ENCODE results near the gene NAA80.
"Not testable (repeated sequence)": the region's sequence is repeated elsewhere in the genome, so short reads cannot be mapped to it uniquely, and the experiment has no call there.

Gene NAA80

DNA sequence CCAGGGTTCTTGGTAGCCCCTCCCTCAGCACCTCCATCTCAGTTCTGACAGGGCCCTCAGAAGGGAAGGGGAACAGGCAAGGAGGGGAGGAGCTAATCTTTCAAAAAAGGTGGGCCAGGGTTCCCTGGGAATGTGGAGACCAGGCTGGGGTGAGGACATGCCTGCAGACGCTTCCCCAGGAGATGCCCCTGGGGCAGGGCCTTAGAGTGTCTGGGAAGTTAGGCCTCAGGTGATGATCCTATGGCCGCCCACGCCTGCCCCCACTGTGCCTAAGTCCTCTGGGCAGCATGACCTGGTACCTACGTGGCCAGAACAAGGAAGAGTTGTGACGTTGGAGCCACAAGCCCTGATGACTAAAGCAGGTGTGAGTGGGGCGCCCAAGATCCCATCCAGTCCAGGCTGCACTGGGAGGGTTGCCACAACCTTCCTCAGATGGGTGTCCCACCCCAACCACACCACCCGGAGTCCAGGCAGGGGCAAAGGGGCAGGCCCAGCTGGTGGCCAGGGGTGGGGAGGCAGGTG is 34.2 kb downstream of the NAA80 start:
- Histone ChIP-seq H3K4me2 (ENCODE audit: low read length) (no peak overlapping the region), H3K27me3 (ENCODE audit: low read depth, low read length) (peaks cover 26% of the 10 kb centered on the region), H3K9me3 (ENCODE audit: insufficient read depth, low read length) (no peaks in the 10 kb centered on the region), H3K36me3 (replicated peaks; ENCODE audit: low read depth, low read length) (no peaks in the 10 kb centered on the region), H3K27ac (ENCODE audit: low read length) (no peak overlapping the region), H2AFZ (ENCODE audit: low read depth, low read length) (no peak overlapping the region), H4K20me1 (ENCODE audit: insufficient read depth, low read length) (no peaks in the 10 kb centered on the region), H3K4me1 (ENCODE audit: low read length) (peaks cover 10% of the 10 kb centered on the region), H3K79me2 (ENCODE audit: low read length) (no peaks in the 10 kb centered on the region), H3K4me3 (ENCODE audit: low read length) (no peak overlapping the region), H3K9ac (ENCODE audit: low read length) (no peak overlapping the region)
- TF ChIP-seq, protein P1, sequence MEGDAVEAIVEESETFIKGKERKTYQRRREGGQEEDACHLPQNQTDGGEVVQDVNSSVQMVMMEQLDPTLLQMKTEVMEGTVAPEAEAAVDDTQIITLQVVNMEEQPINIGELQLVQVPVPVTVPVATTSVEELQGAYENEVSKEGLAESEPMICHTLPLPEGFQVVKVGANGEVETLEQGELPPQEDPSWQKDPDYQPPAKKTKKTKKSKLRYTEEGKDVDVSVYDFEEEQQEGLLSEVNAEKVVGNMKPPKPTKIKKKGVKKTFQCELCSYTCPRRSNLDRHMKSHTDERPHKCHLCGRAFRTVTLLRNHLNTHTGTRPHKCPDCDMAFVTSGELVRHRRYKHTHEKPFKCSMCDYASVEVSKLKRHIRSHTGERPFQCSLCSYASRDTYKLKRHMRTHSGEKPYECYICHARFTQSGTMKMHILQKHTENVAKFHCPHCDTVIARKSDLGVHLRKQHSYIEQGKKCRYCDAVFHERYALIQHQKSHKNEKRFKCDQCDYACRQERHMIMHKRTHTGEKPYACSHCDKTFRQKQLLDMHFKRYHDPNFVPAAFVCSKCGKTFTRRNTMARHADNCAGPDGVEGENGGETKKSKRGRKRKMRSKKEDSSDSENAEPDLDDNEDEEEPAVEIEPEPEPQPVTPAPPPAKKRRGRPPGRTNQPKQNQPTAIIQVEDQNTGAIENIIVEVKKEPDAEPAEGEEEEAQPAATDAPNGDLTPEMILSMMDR (IDR thresholded peaks at IDR 0.05; ENCODE audit: low read depth, low read length), result no peak
- TF ChIP-seq EZH2phosphoT487 (IDR thresholded peaks at IDR 0.05; ENCODE audit: low read depth), result no peak

GRCh38 chr3:50264383-50264963 is 34.7 kb downstream of the NAA80 start:
- Histone ChIP-seq H3K79me2 (ENCODE audit: low read length) (no peaks in the 10 kb centered on the region), H3K4me3 (ENCODE audit: low read length) (no peak overlapping the region), H3K36me3 (replicated peaks; ENCODE audit: low read depth, low read length) (no peaks in the 10 kb centered on the region), H3K27me3 (ENCODE audit: low read depth, low read length) (peaks cover 26% of the 10 kb centered on the region), H3K9me3 (ENCODE audit: insufficient read depth, low read length) (no peaks in the 10 kb centered on the region), H3K4me1 (ENCODE audit: low read length) (peaks cover 13% of the 10 kb centered on the region), H3K27ac (ENCODE audit: low read length) (no peak overlapping the region), H2AFZ (ENCODE audit: low read depth, low read length) (no peak overlapping the region), H3K9ac (ENCODE audit: low read length) (no peak overlapping the region), H3K4me2 (ENCODE audit: low read length) (no peak overlapping the region), H4K20me1 (ENCODE audit: insufficient read depth, low read length) (no peaks in the 10 kb centered on the region)
- no peak for TF ChIP-seq EZH2phosphoT487 (IDR thresholded peaks at IDR 0.05; ENCODE audit: low read depth)
- TF ChIP-seq, protein P1 (IDR thresholded peaks at IDR 0.05; ENCODE audit: low read depth, low read length), result no peak

DNA sequence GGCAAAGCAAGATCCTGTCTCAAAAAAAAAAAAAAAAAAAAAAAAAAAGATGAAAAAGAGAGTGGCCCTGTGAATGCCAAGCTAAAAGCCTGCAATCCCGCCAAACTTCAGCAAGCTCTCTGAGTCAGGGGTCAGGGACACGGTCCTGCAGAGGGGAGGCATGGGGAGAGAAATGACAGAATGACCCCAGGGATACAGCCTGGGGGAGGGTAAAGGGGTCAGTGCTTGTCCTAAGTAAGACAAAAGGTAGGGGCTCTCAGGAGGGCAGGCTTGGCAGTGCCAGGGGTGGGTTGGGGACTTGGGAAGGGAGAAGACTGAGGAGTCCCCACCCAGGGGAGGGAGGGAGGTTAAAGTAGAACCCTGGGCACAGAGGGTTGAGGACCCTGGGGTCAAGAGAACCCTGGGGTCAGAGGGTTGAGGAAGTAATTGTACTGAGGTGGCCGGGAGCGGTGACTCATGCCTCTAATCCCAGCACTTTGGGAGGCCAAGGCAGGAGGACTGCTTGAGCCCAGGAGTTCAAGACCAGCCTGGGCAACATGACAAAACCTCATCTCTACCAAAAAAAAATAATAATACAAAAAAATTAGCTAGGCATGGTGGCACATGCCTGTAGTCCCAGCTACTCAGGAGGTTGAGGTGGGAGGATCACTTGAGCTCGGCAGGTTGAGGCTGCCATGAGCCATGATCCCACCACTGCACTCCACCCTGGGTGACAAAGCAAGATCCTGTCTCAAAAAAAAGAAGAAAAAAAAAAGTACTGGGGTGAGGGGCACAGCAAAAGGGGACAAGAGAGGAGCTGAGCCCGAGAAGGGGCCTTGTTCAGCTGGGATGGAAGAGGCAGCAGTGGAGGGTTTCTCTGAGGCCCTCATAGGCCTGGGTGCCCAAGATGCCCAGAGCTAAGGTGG is 35.5 kb downstream of the NAA80 start:
- no peak overlapping the region for H3K4me2 ChIP-seq (ENCODE audit: low read length)
- H3K4me3 ChIP-seq (ENCODE audit: low read length), result no peak overlapping the region
- no peaks in the 10 kb centered on the region for H3K9me3 ChIP-seq (ENCODE audit: insufficient read depth, low read length)
- no peak overlapping the region for H3K9ac ChIP-seq (ENCODE audit: low read length)
- peaks cover 5% of the 10 kb centered on the region for H3K36me3 ChIP-seq (replicated peaks; ENCODE audit: low read depth, low read length)
- H4K20me1 ChIP-seq (ENCODE audit: insufficient read depth, low read length), result no peaks in the 10 kb centered on the region
- H3K4me1 ChIP-seq (ENCODE audit: low read length), result peaks cover 13% of the 10 kb centered on the region
- no peak overlapping the region for H2AFZ ChIP-seq (ENCODE audit: low read depth, low read length)
- H3K79me2 ChIP-seq (ENCODE audit: low read length), result no peaks in the 10 kb centered on the region
- TF ChIP-seq EZH2phosphoT487 (IDR thresholded peaks at IDR 0.05; ENCODE audit: low read depth), result no peak
- TF ChIP-seq, protein P1 (IDR thresholded peaks at IDR 0.05; ENCODE audit: low read depth, low read length), result no peak
- peaks cover 25% of the 10 kb centered on the region for H3K27me3 ChIP-seq (ENCODE audit: low read depth, low read length)
- no peak overlapping the region for H3K27ac ChIP-seq (ENCODE audit: low read length)

DNA sequence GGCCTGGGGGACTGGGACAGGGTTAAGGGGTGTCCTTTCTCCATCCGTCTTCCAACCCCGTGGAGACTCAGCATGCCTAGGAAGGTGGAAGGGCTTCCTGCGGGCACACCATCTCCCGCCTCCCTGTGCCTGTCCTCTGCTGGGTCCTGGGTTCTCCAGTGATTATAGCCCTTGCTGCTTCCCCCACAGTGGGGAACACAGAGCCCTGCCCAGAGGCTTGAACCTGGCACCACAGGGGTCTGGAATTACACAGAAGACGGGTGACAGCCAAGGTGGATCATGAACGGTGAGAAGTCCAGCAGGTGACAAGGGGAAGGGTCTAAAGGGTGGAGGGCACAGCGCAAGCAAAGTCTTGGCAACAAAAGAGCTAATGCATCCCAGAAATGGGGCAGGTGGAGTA is 36.4 kb downstream of the NAA80 start:
- H3K79me2 ChIP-seq (ENCODE audit: low read length), result no peaks in the 10 kb centered on the region
- H3K27me3 ChIP-seq (ENCODE audit: low read depth, low read length), result peaks cover 18% of the 10 kb centered on the region
- H2AFZ ChIP-seq (ENCODE audit: low read depth, low read length), result no peak overlapping the region
- H3K36me3 ChIP-seq (replicated peaks; ENCODE audit: low read depth, low read length), result peaks cover 15% of the 10 kb centered on the region
- peaks cover 13% of the 10 kb centered on the region for H3K4me1 ChIP-seq (ENCODE audit: low read length)
- no peak overlapping the region for H3K4me3 ChIP-seq (ENCODE audit: low read length)
- H3K9me3 ChIP-seq (ENCODE audit: insufficient read depth, low read length), result no peaks in the 10 kb centered on the region
- H3K9ac ChIP-seq (ENCODE audit: low read length), result no peak overlapping the region
- H4K20me1 ChIP-seq (ENCODE audit: insufficient read depth, low read length), result no peaks in the 10 kb centered on the region
- no peak for TF ChIP-seq EZH2phosphoT487 (IDR thresholded peaks at IDR 0.05; ENCODE audit: low read depth)
- TF ChIP-seq, protein P1 (IDR thresholded peaks at IDR 0.05; ENCODE audit: low read depth, low read length), result no peak
- no peak overlapping the region for H3K27ac ChIP-seq (ENCODE audit: low read length)
- no peak overlapping the region for H3K4me2 ChIP-seq (ENCODE audit: low read length)

GRCh38 chr3:50262200-50262599 is 37.0 kb downstream of the NAA80 start:
- H3K9me3 ChIP-seq (ENCODE audit: insufficient read depth, low read length); H3K79me2 ChIP-seq (ENCODE audit: low read length); H3K4me3 ChIP-seq (ENCODE audit: low read length); H4K20me1 ChIP-seq (ENCODE audit: insufficient read depth, low read length); H3K4me2 ChIP-seq (ENCODE audit: low read length); H3K27ac ChIP-seq (ENCODE audit: low read length); H3K9ac ChIP-seq (ENCODE audit: low read length); H2AFZ ChIP-seq (ENCODE audit: low read depth, low read length): not testable (repeated sequence)
- peaks cover 12% of the 10 kb centered on the region for H3K27me3 ChIP-seq (ENCODE audit: low read depth, low read length)
- peaks cover 20% of the 10 kb centered on the region for H3K36me3 ChIP-seq (replicated peaks; ENCODE audit: low read depth, low read length)
- peaks cover 13% of the 10 kb centered on the region for H3K4me1 ChIP-seq (ENCODE audit: low read length)

Data from OCI-LY3 (cell line).